Measurements from ENCODE around the gene KAT7.

KAT7 gene

GRCh38 chr17:49843774-49844350, 55.4 kb downstream of the KAT7 start:
- peak in 1 of 2 donors; percentile 26 for DNase-seq

- no peak for DNase-seq
Observed at GRCh38 chr17:49845321-49845720, 56.8 kb downstream of the KAT7 start.

- DNase-seq: no peak
Observed at GRCh38 chr17:49846938-49847712, 58.6 kb downstream of the KAT7 start.

- DNase-seq: no peak
Observed at GRCh38 chr17:49848019-49848473, 59.6 kb downstream of the KAT7 start, which contains the start of gene TAC4. TSS of gene TAC4 (minus strand) at chr17:49848069. CDS start at chr17:49848017, 52 bp downstream.

GRCh38 chr17:49848739-49849138, 60.3 kb downstream of the KAT7 start:
- DNase-seq: no peak

GRCh38 chr17:49850218-49850610, 61.7 kb downstream of the KAT7 start:
- no peak for DNase-seq

- DNase-seq: no peak
Observed at GRCh38 chr17:49850772-49851386, 62.4 kb downstream of the KAT7 start.

- DNase-seq: peak; percentile 70
Observed at GRCh38 chr17:49851387-49852291, 63.2 kb downstream of the KAT7 start.

GRCh38 chr17:49853470-49854015, 65.1 kb downstream of the KAT7 start:
- DNase-seq: no peak

- no peak for DNase-seq
Observed at GRCh38 chr17:49854126-49854525, 65.6 kb downstream of the KAT7 start.

GRCh38 chr17:49858796-49859195, 70.3 kb downstream of the KAT7 start:
- DNase-seq: no peak

- DNase-seq: no peak
Observed at GRCh38 chr17:49859991-49860953, 71.8 kb downstream of the KAT7 start.

GRCh38 chr17:49861150-49861884, 72.8 kb downstream of the KAT7 start:
- peak; percentile 62 to 67 for DNase-seq

GRCh38 chr17:49862781-49863331, 74.4 kb downstream of the KAT7 start:
- DNase-seq: no peak

- DNase-seq: no peak
Observed at GRCh38 chr17:49866019-49866380, 77.5 kb downstream of the KAT7 start.

- no peak for DNase-seq
Observed at GRCh38 chr17:49866882-49867413, 78.5 kb downstream of the KAT7 start.

- no peak for DNase-seq
Observed at GRCh38 chr17:49869038-49869374, 80.5 kb downstream of the KAT7 start.

- DNase-seq: no peak
Observed at GRCh38 chr17:49870298-49870697, 81.8 kb downstream of the KAT7 start.

- no peak for DNase-seq
Observed at GRCh38 chr17:49871211-49871610, 82.7 kb downstream of the KAT7 start.

- no peak for DNase-seq
Observed at GRCh38 chr17:49872754-49873377, 84.4 kb downstream of the KAT7 start.

Measured in CD4-positive, alpha-beta T cell treated with Interleukin-4 for 1 hour (primary cell).